ENCODE measurements around the gene GGT5.
"Not testable (repeated sequence)": the region's sequence is repeated elsewhere in the genome, so short reads cannot be mapped to it uniquely, and the experiment has no call there.

The GGT5 gene

DNA sequence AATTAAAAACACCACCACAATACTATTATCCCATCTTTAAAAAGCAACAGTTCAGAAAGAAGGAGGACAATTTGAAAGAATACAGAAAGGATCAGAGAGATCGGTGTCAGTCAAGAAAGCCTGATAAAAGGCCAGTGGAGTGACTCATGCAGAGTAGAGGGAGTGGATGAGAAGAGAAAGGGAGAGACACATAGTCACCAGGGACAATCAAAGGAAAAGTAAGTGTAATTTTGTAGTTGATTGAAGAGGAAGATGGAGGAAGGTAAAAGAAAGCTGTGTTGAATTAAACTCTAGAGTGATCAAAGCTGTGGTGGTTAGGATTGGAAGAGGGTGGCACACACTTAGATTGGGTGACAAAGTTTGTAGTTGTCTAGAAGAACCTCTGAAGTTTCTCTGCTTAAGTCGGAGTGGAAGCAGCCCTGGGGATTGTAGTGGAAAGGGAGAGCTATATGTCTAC lies 39.9 kb upstream of the GGT5 start:
- TF ChIP-seq, protein P1, sequence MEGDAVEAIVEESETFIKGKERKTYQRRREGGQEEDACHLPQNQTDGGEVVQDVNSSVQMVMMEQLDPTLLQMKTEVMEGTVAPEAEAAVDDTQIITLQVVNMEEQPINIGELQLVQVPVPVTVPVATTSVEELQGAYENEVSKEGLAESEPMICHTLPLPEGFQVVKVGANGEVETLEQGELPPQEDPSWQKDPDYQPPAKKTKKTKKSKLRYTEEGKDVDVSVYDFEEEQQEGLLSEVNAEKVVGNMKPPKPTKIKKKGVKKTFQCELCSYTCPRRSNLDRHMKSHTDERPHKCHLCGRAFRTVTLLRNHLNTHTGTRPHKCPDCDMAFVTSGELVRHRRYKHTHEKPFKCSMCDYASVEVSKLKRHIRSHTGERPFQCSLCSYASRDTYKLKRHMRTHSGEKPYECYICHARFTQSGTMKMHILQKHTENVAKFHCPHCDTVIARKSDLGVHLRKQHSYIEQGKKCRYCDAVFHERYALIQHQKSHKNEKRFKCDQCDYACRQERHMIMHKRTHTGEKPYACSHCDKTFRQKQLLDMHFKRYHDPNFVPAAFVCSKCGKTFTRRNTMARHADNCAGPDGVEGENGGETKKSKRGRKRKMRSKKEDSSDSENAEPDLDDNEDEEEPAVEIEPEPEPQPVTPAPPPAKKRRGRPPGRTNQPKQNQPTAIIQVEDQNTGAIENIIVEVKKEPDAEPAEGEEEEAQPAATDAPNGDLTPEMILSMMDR (IDR thresholded peaks at IDR 0.05; ENCODE audit: control insufficient read depth, insufficient read depth, low read depth, low read length, missing control alignments), result no peak
- no peak for DNase-seq (ENCODE audit: low read depth)
- H3K4me3 ChIP-seq (ENCODE audit: control insufficient read depth, low read depth, low read length), result no peak overlapping the region

DNA sequence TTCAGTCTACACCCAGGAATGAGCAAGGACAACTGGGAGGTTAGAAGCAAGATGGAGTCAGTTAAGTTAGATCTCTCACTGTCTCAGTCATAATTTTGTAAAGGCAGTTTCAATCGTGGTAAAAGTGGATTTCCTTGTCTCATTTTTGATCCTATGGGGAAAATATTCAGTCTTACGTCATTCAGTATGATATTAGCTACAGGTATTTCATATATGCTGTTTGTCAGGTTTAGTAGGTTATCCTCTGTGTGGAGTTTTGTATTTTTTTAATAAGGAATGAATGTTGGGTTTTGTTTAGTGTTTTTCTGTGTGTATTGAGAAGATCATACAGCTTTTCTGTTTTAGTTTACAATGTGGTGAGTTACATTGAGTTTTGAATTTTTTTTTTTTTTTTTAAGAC lies 37.5 kb upstream of the GGT5 start:
- H3K4me3 ChIP-seq (ENCODE audit: control insufficient read depth, low read depth, low read length), result no peak overlapping the region
- TF ChIP-seq, protein P1 (IDR thresholded peaks at IDR 0.05; ENCODE audit: control insufficient read depth, insufficient read depth, low read depth, low read length, missing control alignments), result no peak
- no peak for DNase-seq (ENCODE audit: low read depth)

DNA sequence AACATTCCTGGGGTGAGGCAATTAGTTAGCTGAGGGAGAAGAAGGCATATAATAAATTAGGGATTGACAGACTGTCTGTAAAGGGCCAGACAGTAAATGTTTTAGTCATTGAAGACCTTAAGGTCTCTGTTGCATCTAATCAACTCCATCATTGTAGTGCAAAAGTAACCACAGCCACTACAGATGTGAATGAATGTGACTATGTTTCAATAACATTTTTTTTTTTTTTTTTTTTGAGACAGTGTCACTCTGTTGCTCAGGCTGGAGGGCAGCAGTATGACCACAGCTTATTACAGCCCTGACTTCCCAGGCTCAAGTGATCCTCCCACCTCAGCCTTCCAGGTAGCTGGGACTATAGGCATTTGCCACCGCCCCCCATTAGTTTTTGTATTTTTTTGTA lies 35.5 kb upstream of the GGT5 start:
- DNase-seq (ENCODE audit: low read depth), result not testable (repeated sequence)

DNA sequence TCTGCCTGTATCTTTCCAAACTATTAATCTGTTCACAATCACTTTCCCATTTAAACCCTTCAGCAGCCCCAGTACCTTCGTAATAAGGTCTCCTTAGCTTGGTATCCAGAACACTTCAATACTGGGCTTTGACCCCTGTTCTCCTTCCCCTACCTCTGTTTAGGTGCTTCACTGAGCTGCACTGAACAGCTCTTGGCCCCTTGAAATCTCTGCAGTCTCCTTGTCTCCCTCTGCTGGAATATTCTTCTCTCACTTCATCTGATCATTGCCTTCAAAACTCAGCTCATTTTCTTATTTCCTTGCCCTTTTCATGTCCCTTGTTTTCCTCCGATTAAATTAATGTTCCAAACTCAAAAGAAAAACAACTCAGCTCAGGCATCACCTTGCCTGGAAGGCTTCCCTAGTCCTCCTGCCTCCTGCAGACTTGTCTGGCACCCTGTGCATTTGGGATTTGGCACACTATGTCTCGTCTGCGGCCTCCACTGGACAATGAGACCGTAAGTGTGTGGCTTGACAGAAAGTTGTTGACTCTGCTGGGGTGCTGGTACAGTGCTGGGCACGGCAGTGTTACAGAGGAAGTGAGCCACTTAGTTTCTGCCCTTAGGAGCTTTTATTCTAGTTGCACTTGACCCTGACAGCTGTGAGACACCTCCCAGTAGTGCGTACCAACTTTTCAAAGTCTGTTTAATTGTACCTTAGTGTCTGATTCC lies 30.0 kb upstream of the GGT5 start:
- not testable (repeated sequence) for H3K4me3 ChIP-seq (ENCODE audit: control insufficient read depth, low read depth, low read length); DNase-seq (ENCODE audit: low read depth)

More for the DNA sequence above, 35.5 kb upstream of the GGT5 start:
- not testable (repeated sequence) for H3K4me3 ChIP-seq (ENCODE audit: control insufficient read depth, low read depth, low read length)

DNA sequence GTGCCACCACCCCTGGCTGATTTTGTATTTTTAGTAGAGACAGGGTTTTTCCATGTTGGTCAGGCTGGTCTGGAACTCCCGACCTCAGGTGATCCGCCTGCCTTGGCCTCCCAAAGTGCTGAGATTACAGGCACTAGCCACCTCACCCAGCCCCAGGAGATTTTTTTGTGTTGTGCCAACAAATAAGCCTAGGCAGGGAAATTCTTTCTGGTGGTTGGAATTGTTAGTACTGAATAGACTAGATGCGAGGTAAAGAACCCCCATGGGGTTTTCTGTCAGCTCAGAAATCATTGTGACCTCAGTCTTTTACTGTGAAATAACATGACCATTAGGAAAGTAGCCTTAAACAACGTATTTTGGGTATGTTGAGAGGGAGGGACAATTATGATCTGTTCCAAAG lies 29.0 kb upstream of the GGT5 start:
- H3K4me3 ChIP-seq (ENCODE audit: control insufficient read depth, low read depth, low read length); DNase-seq (ENCODE audit: low read depth): not testable (repeated sequence)

DNA sequence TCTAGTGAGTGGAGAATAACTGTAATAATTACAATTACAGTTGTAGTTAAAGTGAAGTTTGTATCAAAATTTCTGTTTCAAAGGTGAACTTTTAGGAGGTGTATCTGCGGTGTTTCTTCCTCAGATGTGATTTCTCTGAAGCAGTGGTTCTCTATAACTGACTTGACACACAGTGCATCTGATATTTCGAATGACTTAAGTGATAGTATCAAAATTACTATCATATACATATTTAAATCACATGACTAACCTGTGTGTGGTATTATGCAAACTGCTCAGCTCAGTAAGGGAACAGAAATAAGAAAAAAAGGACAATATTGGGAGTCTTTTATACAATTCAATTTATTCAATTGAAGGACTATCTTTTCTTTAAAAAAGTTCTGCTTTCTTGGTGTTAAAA lies 28.1 kb upstream of the GGT5 start:
- not testable (repeated sequence) for DNase-seq (ENCODE audit: low read depth); H3K4me3 ChIP-seq (ENCODE audit: control insufficient read depth, low read depth, low read length)

DNA sequence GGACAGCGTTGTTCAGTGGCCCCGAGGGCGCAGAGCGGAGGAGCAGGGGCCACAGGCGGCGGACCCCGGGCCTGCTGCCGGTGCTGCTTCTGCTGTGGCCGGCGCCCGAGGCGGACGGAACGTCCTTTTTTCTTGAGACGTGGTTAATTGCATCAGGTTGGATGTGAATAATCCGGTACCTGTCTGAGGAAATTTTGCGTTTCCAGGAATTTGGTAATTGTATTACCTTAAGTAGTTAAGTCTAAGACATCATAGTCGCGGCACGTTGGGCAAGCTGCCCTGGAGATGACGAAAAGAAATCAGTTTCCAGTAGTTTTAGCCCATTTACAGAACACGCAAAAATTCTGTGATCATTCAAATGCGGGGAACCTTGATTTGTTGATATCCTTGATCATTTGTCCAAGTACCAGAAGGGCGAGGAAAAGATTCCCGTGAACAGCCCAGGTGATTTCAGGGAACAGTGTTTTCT lies 26.5 kb upstream of the GGT5 start:
- no peak for DNase-seq (ENCODE audit: low read depth)
- peak overlapping the region; percentile 74 for H3K4me3 ChIP-seq (ENCODE audit: control insufficient read depth, low read depth, low read length)
- TF ChIP-seq, protein P1 (IDR thresholded peaks at IDR 0.05; ENCODE audit: control insufficient read depth, insufficient read depth, low read depth, low read length, missing control alignments), result no peak

DNA sequence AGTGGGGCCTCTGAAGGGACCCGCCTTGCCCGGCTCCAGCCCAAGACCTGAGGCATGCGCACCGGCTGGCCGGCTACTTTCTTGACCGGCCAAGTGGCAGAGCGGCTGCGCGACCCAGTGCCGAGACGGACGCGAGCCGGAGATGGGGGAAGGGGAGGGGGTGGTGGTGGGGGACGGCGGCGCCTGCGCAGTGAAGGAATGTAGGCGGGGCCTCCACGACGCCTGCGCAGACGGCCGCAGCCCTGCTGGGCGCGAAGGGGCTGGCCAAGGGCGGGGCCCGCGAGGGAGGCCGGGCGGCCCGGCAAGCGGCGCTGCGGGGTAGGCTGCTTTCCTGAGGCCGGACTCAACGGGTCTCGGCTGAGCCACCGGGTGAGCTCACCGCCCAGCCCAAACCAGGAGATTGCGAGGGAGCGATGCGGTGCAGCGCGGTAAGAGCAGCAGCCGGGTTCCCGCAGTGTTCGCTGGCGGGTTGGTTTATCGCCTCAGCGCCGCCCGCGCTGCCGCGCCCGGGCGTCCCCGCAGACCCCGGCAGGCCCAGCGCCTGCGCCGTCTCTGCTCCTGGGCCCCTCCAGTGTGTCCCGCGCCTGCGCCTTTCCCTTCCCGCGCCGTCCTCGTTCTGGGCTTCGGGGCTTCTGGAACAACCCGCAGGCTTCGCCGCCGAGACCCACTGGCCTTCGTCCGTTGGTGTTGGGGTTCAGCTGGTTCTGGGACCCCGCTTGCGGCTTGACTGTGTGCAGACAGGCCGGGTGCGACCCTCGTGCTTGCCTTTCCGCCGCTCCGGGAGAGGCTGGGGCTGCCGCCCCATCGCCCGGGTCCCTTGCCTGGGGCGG lies 25.9 kb upstream of the GGT5 start, which contains the start of gene SPECC1L:
Gene SPECC1L, plus strand, starts transcription at position 276 of the 830 bp plus-strand sequence. CDS start 31,401 bp downstream, outside the sequence.
- TF ChIP-seq, protein P1 (IDR thresholded peaks at IDR 0.05; ENCODE audit: control insufficient read depth, insufficient read depth, low read depth, low read length, missing control alignments), result no peak
- peak within 1 kb of the TSS; percentile 74 for H3K4me3 ChIP-seq (ENCODE audit: control insufficient read depth, low read depth, low read length)
- no peak for DNase-seq (ENCODE audit: low read depth)

DNA sequence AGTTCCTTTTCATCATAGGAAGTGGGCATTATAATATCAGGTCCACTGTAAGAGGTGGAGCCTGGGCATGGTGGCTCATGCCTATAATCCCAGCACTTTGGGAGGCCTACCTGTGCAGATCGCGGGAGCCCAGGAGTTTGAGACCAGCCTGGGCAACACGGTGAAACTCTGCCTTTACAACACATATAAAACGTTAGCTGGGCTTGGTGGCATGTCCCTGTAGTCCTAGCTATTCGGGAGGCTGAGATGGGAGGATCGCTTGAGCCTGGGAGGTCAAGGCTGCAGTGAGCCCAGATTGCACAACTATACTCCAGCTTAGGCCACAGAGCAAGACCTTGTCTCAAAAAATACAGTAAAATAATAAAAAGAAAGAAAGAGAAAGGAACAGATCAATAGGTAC lies 21.6 kb upstream of the GGT5 start:
- DNase-seq (ENCODE audit: low read depth); H3K4me3 ChIP-seq (ENCODE audit: control insufficient read depth, low read depth, low read length): not testable (repeated sequence)

Data from AG09309 (cell line).